Measurements from ENCODE around the gene ACTG2. TPM values are rescaled to one million over a fixed set of nuclear protein-coding genes. Genes with fewer than 3 reads are reported as not detected.

ACTG2 gene
- total RNA-seq, 1 donor from 2014 or later, result 0.32 TPM

- no peaks in the 10 kb centered on the region for H3K36me3 ChIP-seq
- H3K27me3 ChIP-seq, result no peaks in the 10 kb centered on the region
- H3F3A ChIP-seq (ENCODE audit: low read depth), result no peaks in the 10 kb centered on the region
- no peak for DNase-seq (ENCODE audit: low spot score)
- H3K27ac ChIP-seq, result no peak overlapping the region
- peaks cover 50% of the 10 kb centered on the region for H3K36me3 Mint-ChIP-seq
- H3K9me3 ChIP-seq (ENCODE audit: low read depth), result no peaks in the 10 kb centered on the region
- H3K4me1 Mint-ChIP-seq, result no peaks in the 10 kb centered on the region
- no peak for TF ChIP-seq CTCF (IDR thresholded peaks at IDR 0.05)
- TF ChIP-seq EZH2 (IDR thresholded peaks at IDR 0.05), result no peak
- no peak for TF ChIP-seq EZH2phosphoT487 (IDR thresholded peaks at IDR 0.05)
- H3K4me3 Mint-ChIP-seq, result no peak overlapping the region
- H3K4me1 ChIP-seq, result no peaks in the 10 kb centered on the region
- H3K27ac Mint-ChIP-seq, result no peak overlapping the region
- peaks cover 22% of the 10 kb centered on the region for H4K20me1 ChIP-seq (ENCODE audit: low read depth)
- H2AFZ ChIP-seq (replicated peaks), result no peak overlapping the region
- no peak overlapping the region for H3K4me2 ChIP-seq
- H3K9ac ChIP-seq, result no peak overlapping the region
- H3K9me3 Mint-ChIP-seq, result no peaks in the 10 kb centered on the region
- H3K27me3 Mint-ChIP-seq (ENCODE audit: insufficient read depth, low read depth), result no peaks in the 10 kb centered on the region
- no peaks in the 10 kb centered on the region for H3K79me2 ChIP-seq (ENCODE audit: low read depth)
- H3K4me3 ChIP-seq, result no peak overlapping the region
Observed at GRCh38 chr2:73956218-73956865, 63.5 kb downstream of the ACTG2 start.

GRCh38 chr2:73961274-73961673 is 68.5 kb downstream of the ACTG2 start:
- no peak for DNase-seq (ENCODE audit: low spot score)
- no peak overlapping the region for H3K4me3 ChIP-seq
- Mint-ChIP-seq H3K27ac (no peak overlapping the region), H3K4me3 (no peak overlapping the region), H3K36me3 (peaks cover 27% of the 10 kb centered on the region), H3K4me1 (no peaks in the 10 kb centered on the region), H3K9me3 (no peaks in the 10 kb centered on the region), H3K27me3 (ENCODE audit: insufficient read depth, low read depth) (peaks cover 3% of the 10 kb centered on the region)
- no peaks in the 10 kb centered on the region for H3K36me3 ChIP-seq
- H2AFZ ChIP-seq (replicated peaks), result no peak overlapping the region
- H3K27me3 ChIP-seq, result no peaks in the 10 kb centered on the region
- H4K20me1 ChIP-seq (ENCODE audit: low read depth), result peaks cover 10% of the 10 kb centered on the region
- no peak overlapping the region for H3K4me2 ChIP-seq
- TF ChIP-seq CTCF (IDR thresholded peaks at IDR 0.05) (no peak), EZH2 (IDR thresholded peaks at IDR 0.05) (no peak), EZH2phosphoT487 (IDR thresholded peaks at IDR 0.05) (no peak)
- no peaks in the 10 kb centered on the region for H3F3A ChIP-seq (ENCODE audit: low read depth)
- no peaks in the 10 kb centered on the region for H3K79me2 ChIP-seq (ENCODE audit: low read depth)
- no peaks in the 10 kb centered on the region for H3K9me3 ChIP-seq (ENCODE audit: low read depth)
- H3K4me1 ChIP-seq, result no peaks in the 10 kb centered on the region
- no peak overlapping the region for H3K27ac ChIP-seq
- no peak overlapping the region for H3K9ac ChIP-seq

- no peaks in the 10 kb centered on the region for H3K4me1 ChIP-seq
- peaks cover 21% of the 10 kb centered on the region for H3K36me3 Mint-ChIP-seq
- TF ChIP-seq EZH2 (IDR thresholded peaks at IDR 0.05) (no peak), EZH2phosphoT487 (IDR thresholded peaks at IDR 0.05) (no peak), CTCF (IDR thresholded peaks at IDR 0.05) (no peak)
Observed at GRCh38 chr2:73961823-73962615, 69.2 kb downstream of the ACTG2 start.

More at GRCh38 chr2:73961823-73962615, 69.2 kb downstream of the ACTG2 start:
- no peak overlapping the region for H2AFZ ChIP-seq (replicated peaks)
- Mint-ChIP-seq H3K9me3 (no peaks in the 10 kb centered on the region), H3K27ac (no peak overlapping the region), H3K4me3 (no peak overlapping the region), H3K4me1 (no peaks in the 10 kb centered on the region), H3K27me3 (ENCODE audit: insufficient read depth, low read depth) (peaks cover 3% of the 10 kb centered on the region)
- H3K27me3 ChIP-seq, result no peaks in the 10 kb centered on the region
- no peak overlapping the region for H3K9ac ChIP-seq
- no peak overlapping the region for H3K4me3 ChIP-seq
- no peaks in the 10 kb centered on the region for H3K9me3 ChIP-seq (ENCODE audit: low read depth)
- no peak for DNase-seq (ENCODE audit: low spot score)
- H3K4me2 ChIP-seq, result no peak overlapping the region
- peaks cover 3% of the 10 kb centered on the region for H4K20me1 ChIP-seq (ENCODE audit: low read depth)
- H3K79me2 ChIP-seq (ENCODE audit: low read depth), result no peaks in the 10 kb centered on the region
- no peaks in the 10 kb centered on the region for H3K36me3 ChIP-seq
- no peak overlapping the region for H3K27ac ChIP-seq
- H3F3A ChIP-seq (ENCODE audit: low read depth), result no peaks in the 10 kb centered on the region
